Lung (tissue), 12 donors: ENCODE data around the gene HES7. TPM values are rescaled to one million over a fixed set of nuclear protein-coding genes. Genes with fewer than 3 reads are reported as not detected.

Experiments used
- ATAC-seq: fragments of 200-7000 bp; cut with Tn5 transposase; one replicate; pipeline ENCODE4 v1.9.1; 2020; ENCODE audit warnings: moderate number of reproducible peaks; ENCODE audit not compliant: insufficient read depth, low FRiP score
- DNase-seq, 3 donors: peaks; one replicate each; pipeline ENCODE4 v3.0.0-alpha.2; 2013 to 2017
- H3K27ac ChIP-seq, 2 donors: one replicate each; pipeline ENCODE4 v1.5.1; 2013; ENCODE audit warnings: mild to moderate bottlenecking in 2 of 2, moderate library complexity in 2 of 2, control low read depth in 1 of 2, inconsistent platforms in 1 of 2, low read depth in 1 of 2, low read length in 1 of 2
- H3K27me3 ChIP-seq, 3 donors: one replicate each; pipeline ENCODE4 v1.5.1; 2013; ENCODE audit warnings: low read length in 2 of 3; ENCODE audit not compliant: control insufficient read depth in 3 of 3, insufficient read depth in 3 of 3
- H3K36me3 ChIP-seq, 4 donors: one replicate each; pipeline ENCODE4 v1.5.1; 2013; ENCODE audit warnings: low read length in 4 of 4, mild to moderate bottlenecking in 1 of 4, moderate library complexity in 1 of 4; ENCODE audit not compliant: control insufficient read depth in 4 of 4, insufficient read depth in 4 of 4
- H3K4me1 ChIP-seq, 5 donors: one replicate each; pipeline ENCODE4 v1.5.1; 2013; ENCODE audit warnings: low read length in 5 of 5, mild to moderate bottlenecking in 2 of 5, moderate library complexity in 1 of 5; ENCODE audit not compliant: control insufficient read depth in 5 of 5, insufficient read depth in 5 of 5
- H3K4me3 ChIP-seq: one replicate; pipeline ENCODE4 v1.5.1; 2013; ENCODE audit warnings: mild to moderate bottlenecking, control low read depth, moderate library complexity
- H3K9ac ChIP-seq, 2 donors: one replicate each; pipeline ENCODE4 v1.5.1; 2013; ENCODE audit warnings: low read length in 2 of 2, control low read depth in 1 of 2; ENCODE audit not compliant: insufficient read depth in 1 of 2
- H3K9me3 ChIP-seq, 4 donors: one replicate each; pipeline ENCODE4 v1.5.1; 2013; ENCODE audit warnings: low read length in 3 of 4, mild to moderate bottlenecking in 1 of 4, moderate library complexity in 1 of 4; ENCODE audit not compliant: control insufficient read depth in 4 of 4, insufficient read depth in 3 of 4
- CTCF ChIP-seq: IDR thresholded peaks from 2 replicates; pipeline ENCODE4 v1.5.1; 2012; ENCODE audit warnings: mild to moderate bottlenecking; ENCODE audit errors: control extremely low read depth, extremely low read depth
- WGBS, 2 donors: extraction: QIAGEN DNeasy Blood & Tissue Kit; methylation state at CpG; one replicate each; pipeline ENCODE4 v1.1.7; 2013; 5-methylcytosine and 5-hydroxymethylcytosine counted together
- polyA plus RNA-seq, 2 donors: library from polyadenylated mRNA; stranded (reverse); fragments of 200-250 nt; gene quantifications; one replicate each; pipeline ENCODE4 v1.2.1, GENCODE V29; 2013
- total RNA-seq, 2 donors: library from RNA; depleted of rRNA in 1 of 2; stranded (reverse); fragments of >200 nt in 1 of 2; gene quantifications; one replicate each; pipeline ENCODE4 v1.2.1, GENCODE V29; 2014 to 2021
- donor health status: control.
- donor health status: control.
- donor health status: Bipolar disorder and iron deficiency.
- donor health status: healthy.
- donor health status: DM: yes; HTN: yes; CAD: no.

HES7 gene
- total and polyA plus RNA-seq, 4 donors = 0.22 to 0.55 (median 0.28) TPM; not detected in 1

- Histone ChIP-seq H3K9ac (no peak overlapping the region), H3K27ac (no peak overlapping the region), H3K36me3 (no peaks in the 10 kb centered on the region), H3K9me3 (peaks cover 0 to 2% (median 0%) of the 10 kb centered on the region in 4 donors), H3K4me3 (no peak overlapping the region), H3K4me1 (peaks cover 0 to 23% (median 0%) of the 10 kb centered on the region in 5 donors), H3K27me3 (peaks cover 0 to 71% (median 55%) of the 10 kb centered on the region in 3 donors)
- no peak for ATAC-seq
- WGBS, 2 donors = 82 to 83% methylated on average over 13 of the region's 13 CpGs
- TF ChIP-seq CTCF = no peak
- no peak for DNase-seq
These were observed 47.2 kb downstream of the HES7 start for GRCh38 chr17:8076502-8077266.

- no peaks in the 10 kb centered on the region for H3K36me3 ChIP-seq
- H3K4me3 ChIP-seq = no peak overlapping the region
- H3K27me3 ChIP-seq = peaks cover 0 to 71% (median 54%) of the 10 kb centered on the region in 3 donors
- ATAC-seq (no peak), DNase-seq (no peak)
- peaks cover 0 to 2% (median 0%) of the 10 kb centered on the region in 4 donors for H3K9me3 ChIP-seq
- no peak overlapping the region for H3K27ac ChIP-seq
- no peak overlapping the region for H3K9ac ChIP-seq
- 92 to 94% methylated on average over 14 of the region's 14 CpGs for WGBS, 2 donors
- TF ChIP-seq CTCF = no peak
- peaks cover 0 to 23% (median 0%) of the 10 kb centered on the region in 5 donors for H3K4me1 ChIP-seq
These were observed 48.1 kb downstream of the HES7 start for GRCh38 chr17:8075574-8076342.

- peaks cover 0 to 69% (median 51%) of the 10 kb centered on the region in 3 donors for H3K27me3 ChIP-seq
- H3K9me3 ChIP-seq = peaks cover 0 to 2% (median 0%) of the 10 kb centered on the region in 4 donors
- no peak for DNase-seq
- no peak for ATAC-seq
- H3K9ac ChIP-seq = no peak overlapping the region
- no peak for TF ChIP-seq CTCF
- H3K4me3 ChIP-seq = no peak overlapping the region
- no peaks in the 10 kb centered on the region for H3K36me3 ChIP-seq
- H3K27ac ChIP-seq = no peak overlapping the region
- H3K4me1 ChIP-seq = peaks cover 0 to 21% (median 0%) of the 10 kb centered on the region in 5 donors
- WGBS, 2 donors = 92 to 93% methylated on average over 3 of the region's 3 CpGs
These were observed 48.8 kb downstream of the HES7 start for GRCh38 chr17:8075081-8075480.
